ENCODE measurements around the gene RBAK. TPM values are rescaled to one million over a fixed set of nuclear protein-coding genes. Genes with fewer than 3 reads are reported as not detected.

Gene RBAK
- total RNA-seq, 2 experiments from 2014 or later = 7.4 to 18.5 TPM

DNA sequence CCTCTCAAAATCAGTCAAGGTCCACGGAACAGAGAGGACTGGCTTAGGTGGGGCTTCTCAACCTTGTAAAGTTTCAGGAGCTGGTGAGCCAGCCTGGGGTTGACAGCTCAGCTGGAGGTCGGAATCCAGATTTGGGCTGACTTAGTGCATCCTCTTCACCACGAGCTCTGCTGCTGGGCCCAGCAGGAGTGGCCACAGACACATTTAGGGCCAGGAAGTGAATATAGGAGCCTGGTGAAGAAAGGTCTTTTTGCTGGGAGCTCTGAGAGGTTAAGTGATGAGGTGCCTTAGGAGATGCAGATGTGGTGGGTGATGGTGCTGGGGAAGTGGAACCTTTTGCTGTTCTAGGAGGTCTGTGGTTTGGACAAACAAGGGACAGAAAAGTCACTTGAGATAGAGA, 47.4 kb upstream of the RBAK start:
- intact Hi-C loops (cut with micrococcal nuclease; ENCODE audit: unreplicated experiment) = no loop called here
- Histone ChIP-seq H3K4me1 (ENCODE audit: insufficient read depth, low read length, poor library complexity, severe bottlenecking) (no peaks in the 10 kb centered on the region), H3K36me3 (ENCODE audit: insufficient read depth, low read length) (peaks cover 49% of the 10 kb centered on the region), H3K79me2 (ENCODE audit: insufficient read depth, low read depth, low read length) (no peaks in the 10 kb centered on the region), H3K9me3 (ENCODE audit: low read length) (no peaks in the 10 kb centered on the region), H3K9me2 (ENCODE audit: insufficient read depth, low read length) (no peaks in the 10 kb centered on the region), H3K4me2 (ENCODE audit: low read length) (no peak overlapping the region), H3K27ac (ENCODE audit: low read depth, low read length, poor library complexity, severe bottlenecking) (no peak overlapping the region), H4K20me1 (ENCODE audit: insufficient read depth, low read length) (no peaks in the 10 kb centered on the region), H3K4me3 (ENCODE audit: low read depth, low read length, poor library complexity, severe bottlenecking) (no peak overlapping the region), H2AFZ (ENCODE audit: low read length) (no peak overlapping the region)
- no peak for TF ChIP-seq EZH2phosphoT487 (IDR thresholded peaks at IDR 0.05; ENCODE audit: borderline replicate concordance, low read depth, low read length)
- TF ChIP-seq, protein P1, sequence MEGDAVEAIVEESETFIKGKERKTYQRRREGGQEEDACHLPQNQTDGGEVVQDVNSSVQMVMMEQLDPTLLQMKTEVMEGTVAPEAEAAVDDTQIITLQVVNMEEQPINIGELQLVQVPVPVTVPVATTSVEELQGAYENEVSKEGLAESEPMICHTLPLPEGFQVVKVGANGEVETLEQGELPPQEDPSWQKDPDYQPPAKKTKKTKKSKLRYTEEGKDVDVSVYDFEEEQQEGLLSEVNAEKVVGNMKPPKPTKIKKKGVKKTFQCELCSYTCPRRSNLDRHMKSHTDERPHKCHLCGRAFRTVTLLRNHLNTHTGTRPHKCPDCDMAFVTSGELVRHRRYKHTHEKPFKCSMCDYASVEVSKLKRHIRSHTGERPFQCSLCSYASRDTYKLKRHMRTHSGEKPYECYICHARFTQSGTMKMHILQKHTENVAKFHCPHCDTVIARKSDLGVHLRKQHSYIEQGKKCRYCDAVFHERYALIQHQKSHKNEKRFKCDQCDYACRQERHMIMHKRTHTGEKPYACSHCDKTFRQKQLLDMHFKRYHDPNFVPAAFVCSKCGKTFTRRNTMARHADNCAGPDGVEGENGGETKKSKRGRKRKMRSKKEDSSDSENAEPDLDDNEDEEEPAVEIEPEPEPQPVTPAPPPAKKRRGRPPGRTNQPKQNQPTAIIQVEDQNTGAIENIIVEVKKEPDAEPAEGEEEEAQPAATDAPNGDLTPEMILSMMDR (conservative IDR thresholded peaks at IDR 0.05; ENCODE audit: low read length) = no peak
- POLR2A ChIA-PET = no interaction called here
- no TSS peak for BruUV-seq (replicated peaks)
- DNase-seq (ENCODE audit: low spot score) = no peak
- CTCF ChIA-PET (ENCODE audit: unreplicated experiment) = no interaction called here

DNA sequence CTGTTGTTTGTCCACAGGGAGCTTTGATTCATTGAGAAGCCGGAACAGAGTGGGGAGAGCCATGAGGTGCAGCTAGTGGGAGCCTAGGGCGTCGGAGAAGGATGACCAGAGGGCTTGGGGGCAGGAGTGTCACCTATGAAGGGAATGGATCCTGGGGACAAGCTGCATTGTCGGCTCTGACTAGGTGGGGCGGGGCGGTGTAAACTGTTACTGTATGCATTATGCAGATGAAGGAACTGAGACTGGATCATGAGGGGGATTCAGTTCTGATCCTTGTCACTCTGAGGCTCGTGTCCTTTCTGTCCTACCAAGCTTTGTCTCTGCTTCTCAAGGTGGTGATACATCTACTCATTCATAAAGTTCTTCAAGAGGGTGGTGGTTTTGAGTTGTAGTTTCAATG, 46.8 kb upstream of the RBAK start:
- no peak overlapping the region for H2AFZ ChIP-seq (ENCODE audit: low read length)
- TF ChIP-seq, protein P1 (conservative IDR thresholded peaks at IDR 0.05; ENCODE audit: low read length) = no peak
- no peak for TF ChIP-seq EZH2phosphoT487 (IDR thresholded peaks at IDR 0.05; ENCODE audit: borderline replicate concordance, low read depth, low read length)
- no peak overlapping the region for H3K4me3 ChIP-seq (ENCODE audit: low read depth, low read length, poor library complexity, severe bottlenecking)
- ChIA-PET CTCF (ENCODE audit: unreplicated experiment) (no interaction called here), POLR2A (interaction anchor here (0.6 kb wide), 1 partner anchor 81 kb away, joined by 4 read pairs; no protein-coding TSS in a partner anchor)
- no peak overlapping the region for H3K4me2 ChIP-seq (ENCODE audit: low read length)
- H3K9me3 ChIP-seq (ENCODE audit: low read length) = no peaks in the 10 kb centered on the region
- no peaks in the 10 kb centered on the region for H3K4me1 ChIP-seq (ENCODE audit: insufficient read depth, low read length, poor library complexity, severe bottlenecking)
- H3K9me2 ChIP-seq (ENCODE audit: insufficient read depth, low read length) = no peaks in the 10 kb centered on the region
- intact Hi-C loops (cut with micrococcal nuclease; ENCODE audit: unreplicated experiment) = no loop called here
- peaks cover 45% of the 10 kb centered on the region for H3K36me3 ChIP-seq (ENCODE audit: insufficient read depth, low read length)
- no peaks in the 10 kb centered on the region for H3K79me2 ChIP-seq (ENCODE audit: insufficient read depth, low read depth, low read length)
- no TSS peak for BruUV-seq (replicated peaks)
- no peaks in the 10 kb centered on the region for H4K20me1 ChIP-seq (ENCODE audit: insufficient read depth, low read length)
- no peak for DNase-seq (ENCODE audit: low spot score)
- H3K27ac ChIP-seq (ENCODE audit: low read depth, low read length, poor library complexity, severe bottlenecking) = no peak overlapping the region

DNA sequence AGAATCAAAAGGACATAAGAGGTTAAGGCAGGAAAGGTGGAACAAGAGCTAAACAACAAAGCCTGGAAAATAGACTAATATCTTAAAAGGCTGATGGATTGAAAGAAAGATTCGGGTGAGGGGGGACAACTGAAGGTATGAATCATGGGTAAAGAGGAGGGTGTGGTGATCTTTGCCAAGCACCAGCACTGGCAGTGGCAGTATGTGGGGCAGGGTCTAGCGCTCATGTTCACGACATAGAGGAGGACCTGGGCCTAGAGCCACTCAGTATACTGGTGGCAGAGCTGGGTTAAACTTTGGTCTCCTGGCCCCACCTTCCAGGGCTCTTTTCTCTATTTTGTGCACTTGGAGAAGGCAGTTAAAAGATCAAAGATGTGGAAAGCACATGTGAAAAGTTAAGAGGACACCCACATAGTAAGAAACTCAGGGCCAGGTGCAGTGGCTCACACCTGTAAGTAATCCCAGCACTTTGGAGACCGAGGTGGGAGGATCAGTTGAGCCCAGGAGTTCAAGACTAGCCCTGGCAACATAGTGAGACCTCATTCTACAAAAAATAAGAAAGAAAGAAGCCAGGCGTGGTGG, 46.2 kb upstream of the RBAK start:
- Histone ChIP-seq H3K79me2 (ENCODE audit: insufficient read depth, low read depth, low read length) (no peaks in the 10 kb centered on the region; the same call in 1 of the 2 replicates), H3K4me2 (ENCODE audit: low read length) (no peak overlapping the region), H3K9me2 (ENCODE audit: insufficient read depth, low read length) (no peaks in the 10 kb centered on the region), H3K4me1 (ENCODE audit: insufficient read depth, low read length, poor library complexity, severe bottlenecking) (no peaks in the 10 kb centered on the region), H3K9me3 (ENCODE audit: low read length) (no peaks in the 10 kb centered on the region), H4K20me1 (ENCODE audit: insufficient read depth, low read length) (no peaks in the 10 kb centered on the region), H2AFZ (ENCODE audit: low read length) (no peak overlapping the region), H3K4me3 (ENCODE audit: low read depth, low read length, poor library complexity, severe bottlenecking) (no peak overlapping the region), H3K36me3 (ENCODE audit: insufficient read depth, low read length) (peaks cover 39% of the 10 kb centered on the region), H3K27ac (ENCODE audit: low read depth, low read length, poor library complexity, severe bottlenecking) (no peak overlapping the region)
- no peak for TF ChIP-seq EZH2phosphoT487 (IDR thresholded peaks at IDR 0.05; ENCODE audit: borderline replicate concordance, low read depth, low read length)
- TF ChIP-seq, protein P1 (conservative IDR thresholded peaks at IDR 0.05; ENCODE audit: low read length) = no peak
- POLR2A ChIA-PET = interaction anchor here (0.6 kb wide), 1 partner anchor 81 kb away, joined by 4 read pairs; no protein-coding TSS in a partner anchor
- intact Hi-C loops (cut with micrococcal nuclease; ENCODE audit: unreplicated experiment) = no loop called here
- no peak for DNase-seq (ENCODE audit: low spot score)
- no TSS peak for BruUV-seq (replicated peaks)
- CTCF ChIA-PET (ENCODE audit: unreplicated experiment) = no interaction called here

All from OCI-LY7 (cell line).